ENCODE measurements around the gene TMEM239.
"Not testable (repeated sequence)": the region's sequence is repeated elsewhere in the genome, so short reads cannot be mapped to it uniquely, and the experiment has no call there.

Gene TMEM239

DNA sequence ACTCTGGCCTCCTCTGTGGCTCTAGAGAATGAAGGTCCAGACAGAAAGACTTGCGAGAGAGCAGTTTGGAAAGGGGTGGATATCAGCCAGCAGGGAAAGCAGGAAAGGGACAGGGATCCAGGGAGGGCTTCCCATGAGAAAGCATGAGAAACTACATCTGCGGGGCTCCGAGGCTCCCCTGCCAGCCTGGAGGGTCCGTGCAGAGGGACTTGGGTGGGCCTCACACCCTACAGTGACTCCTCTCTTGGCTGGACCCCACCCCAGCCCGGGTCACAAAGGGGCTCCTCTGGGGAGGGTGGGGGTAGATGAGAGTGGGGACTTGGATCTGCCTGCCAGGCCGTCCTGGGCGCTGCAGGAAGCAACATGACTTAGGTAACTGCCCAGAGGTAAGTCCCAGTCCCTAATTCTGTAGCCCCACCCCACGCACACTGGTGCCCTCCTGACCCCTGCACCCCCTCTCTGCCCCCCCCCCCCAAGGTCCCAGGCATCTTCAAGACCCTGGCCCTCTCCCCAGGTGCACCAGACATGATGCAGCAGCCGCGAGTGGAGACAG is at the start of gene TMEM239:
Gene TMEM239 (plus strand): TSS at position 335 of the 553 bp plus-strand sequence. CDS start 191 bp downstream, at position 526.
- no peak for DNase-seq (ENCODE audit: low read depth)

DNA sequence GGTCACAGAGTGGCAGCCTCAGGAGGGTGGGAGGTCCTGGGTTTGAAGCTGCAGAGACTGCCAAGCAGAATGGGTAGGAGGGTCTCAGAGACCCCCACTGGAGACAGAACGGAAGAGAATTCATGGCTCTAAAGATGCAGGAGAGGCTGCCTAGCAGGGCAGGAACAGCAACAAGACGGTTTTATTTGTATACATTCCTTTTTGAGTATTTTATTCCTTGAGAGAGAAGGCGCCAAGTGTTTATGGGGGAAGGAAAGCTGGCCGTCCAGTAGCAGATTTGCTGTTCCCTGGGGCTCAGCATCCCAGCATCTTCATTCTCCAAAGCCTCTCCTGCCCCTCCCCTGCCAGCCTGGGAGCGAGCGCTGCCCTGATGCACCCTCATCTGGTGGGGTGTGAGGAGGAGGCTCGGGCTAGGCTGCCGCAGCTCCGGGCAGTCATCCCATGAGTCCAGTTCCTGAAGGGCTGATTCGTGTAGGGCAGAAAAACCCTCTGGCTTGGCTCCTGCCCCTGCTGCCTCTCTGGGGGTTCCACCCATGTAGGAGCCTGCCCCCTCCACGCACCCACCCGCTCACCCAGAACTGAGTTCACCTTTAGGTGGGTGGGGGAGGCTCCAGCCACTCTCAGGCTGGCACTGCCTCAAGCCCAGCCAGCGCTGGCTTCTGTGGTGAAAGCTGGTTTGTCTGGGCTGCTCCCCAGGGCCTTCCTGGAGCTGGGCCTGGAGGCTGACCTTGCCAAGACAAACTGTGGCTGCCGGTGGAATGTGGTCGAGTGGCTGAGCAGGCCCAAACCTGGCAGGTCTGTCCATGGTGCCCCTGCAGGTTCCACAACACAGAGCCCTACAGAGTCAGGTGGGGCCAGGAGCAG is 48.2 kb upstream of the TMEM239 start:
- DNase-seq (ENCODE audit: low read depth): no peak

DNA sequence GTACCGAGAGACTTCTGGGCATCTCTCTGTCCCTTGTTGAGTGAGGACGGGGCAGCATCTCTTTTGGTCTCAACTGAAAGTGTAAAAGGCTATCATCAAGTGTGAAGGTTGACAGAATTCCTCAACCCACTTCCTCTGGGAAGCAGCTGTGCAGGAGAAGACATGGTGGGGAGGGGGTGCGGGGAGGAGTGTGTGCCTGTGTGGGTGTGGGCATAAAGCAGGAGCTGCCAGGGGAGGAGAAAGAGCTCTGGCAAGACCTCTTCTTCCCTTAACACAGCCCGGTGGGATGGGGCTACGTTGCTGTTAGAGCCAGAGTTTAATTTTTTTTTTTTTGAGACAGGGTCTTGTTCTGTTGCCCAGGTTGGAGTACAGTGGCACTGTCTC is 47.5 kb upstream of the TMEM239 start:
- DNase-seq (ENCODE audit: low read depth): no peak

DNA sequence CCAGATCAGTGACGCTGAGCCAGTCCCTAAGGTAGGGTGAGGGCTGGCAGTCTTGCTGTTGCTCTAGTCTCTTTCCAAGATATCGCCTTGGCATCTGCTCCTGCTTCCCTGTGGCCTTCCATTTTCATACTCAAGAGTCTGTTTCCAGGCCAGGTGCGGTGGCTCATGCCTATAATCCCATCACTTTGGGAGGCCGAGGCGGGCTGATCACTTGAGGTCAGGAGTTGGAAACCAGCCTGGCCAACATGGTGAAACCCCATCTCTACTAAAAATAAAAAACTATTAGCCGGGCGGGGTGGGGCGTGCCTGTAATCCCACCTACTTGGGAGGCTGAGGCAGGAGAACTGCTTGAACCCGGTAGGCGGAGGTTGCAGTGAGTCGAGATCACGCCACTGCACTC is 46.1 kb upstream of the TMEM239 start:
- DNase-seq (ENCODE audit: low read depth): not testable (repeated sequence)

DNA sequence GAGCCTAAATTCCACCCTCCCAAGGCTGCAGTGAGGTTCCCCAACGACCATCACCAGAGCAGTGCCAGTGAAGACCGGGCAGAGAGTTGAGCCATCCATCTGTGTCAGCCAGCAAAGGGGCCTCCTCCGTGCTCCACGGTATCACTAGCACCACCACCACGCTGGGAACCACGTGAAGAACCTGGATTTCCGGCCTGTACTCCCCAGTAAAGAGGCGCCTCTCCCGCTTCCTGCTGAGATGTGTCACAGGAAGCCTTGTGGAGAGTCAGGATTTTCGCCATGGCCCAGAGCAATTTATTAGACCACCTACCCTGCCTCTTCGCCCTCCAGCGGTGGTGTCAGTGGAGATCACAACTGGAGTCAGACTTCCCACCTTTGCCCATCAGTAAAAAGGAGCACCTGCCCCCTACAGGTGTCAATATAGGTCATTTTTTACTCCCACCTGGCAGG is 44.5 kb upstream of the TMEM239 start:
- DNase-seq (ENCODE audit: low read depth): no peak

DNA sequence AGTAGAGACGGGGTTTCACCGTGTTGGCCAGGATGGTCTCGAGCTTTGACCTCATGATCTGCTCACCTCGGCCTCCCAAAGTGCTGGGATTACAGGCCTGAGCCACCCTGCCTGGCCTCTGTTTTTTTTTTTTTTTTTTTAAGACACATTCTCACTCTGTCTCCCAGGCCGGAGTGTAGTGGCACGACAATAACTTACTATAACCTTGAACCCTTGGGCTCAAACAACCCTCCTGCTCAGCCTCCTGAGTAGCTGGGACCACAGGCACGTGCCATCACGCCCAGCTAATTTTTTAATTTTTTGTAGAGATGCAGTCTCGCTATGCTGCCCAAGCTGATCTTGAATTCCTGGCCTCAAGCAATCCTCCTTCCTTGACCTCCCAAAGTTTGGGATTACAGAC is 42.4 kb upstream of the TMEM239 start:
- DNase-seq (ENCODE audit: low read depth): no peak

DNA sequence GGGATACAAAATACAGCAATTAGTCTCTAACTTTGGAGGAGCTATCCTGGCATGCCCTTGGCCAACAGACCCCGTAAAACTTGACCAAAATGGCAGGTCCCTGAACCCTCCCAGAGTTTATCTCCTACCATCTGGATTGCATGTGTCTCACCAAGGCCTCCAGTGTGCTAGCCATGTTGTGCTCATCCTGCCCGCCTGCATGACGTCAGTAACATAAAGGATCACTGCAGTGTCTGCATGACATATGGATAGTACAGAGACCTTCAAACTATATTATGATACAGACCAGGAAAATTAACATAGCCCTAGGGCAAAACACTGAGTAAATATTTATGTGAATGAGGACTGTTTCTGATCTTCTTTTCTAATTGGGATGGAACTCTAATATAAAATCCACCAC is 41.0 kb upstream of the TMEM239 start:
- DNase-seq (ENCODE audit: low read depth): no peak

DNA sequence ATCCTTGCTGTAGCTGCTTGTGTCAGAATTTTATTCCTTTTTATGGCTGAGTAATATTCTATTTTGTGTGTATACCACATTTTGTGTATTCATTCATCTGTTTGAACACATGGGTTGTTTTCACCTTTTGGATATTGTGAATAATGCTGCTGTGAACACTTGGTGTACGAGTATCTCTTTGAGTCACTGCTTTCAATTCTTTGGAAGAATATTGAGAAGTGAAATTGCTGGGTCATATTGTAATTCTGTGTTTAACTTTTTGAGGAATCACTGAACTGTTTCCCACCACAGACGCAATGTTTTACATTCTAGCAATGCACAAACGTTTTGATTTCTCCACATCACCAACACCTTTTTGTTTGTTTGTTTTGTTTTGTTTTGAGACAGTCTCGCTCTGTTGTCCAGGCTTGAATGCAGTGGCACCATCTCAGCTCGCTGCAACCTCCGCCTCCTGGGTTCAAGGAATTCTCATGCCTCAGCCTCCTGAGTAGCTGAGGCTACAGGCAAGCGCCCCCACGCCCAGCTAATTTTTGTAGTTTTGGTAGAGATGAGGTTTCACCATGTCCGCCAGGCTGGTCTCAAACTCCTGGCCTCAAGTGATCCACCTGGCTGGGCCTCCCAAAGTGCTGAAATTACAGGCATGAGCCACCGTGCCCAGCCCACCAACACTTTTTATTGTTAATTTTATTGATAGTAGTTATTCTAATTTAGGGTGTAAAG is 37.4 kb upstream of the TMEM239 start:
- no peak for DNase-seq (ENCODE audit: low read depth)

DNA sequence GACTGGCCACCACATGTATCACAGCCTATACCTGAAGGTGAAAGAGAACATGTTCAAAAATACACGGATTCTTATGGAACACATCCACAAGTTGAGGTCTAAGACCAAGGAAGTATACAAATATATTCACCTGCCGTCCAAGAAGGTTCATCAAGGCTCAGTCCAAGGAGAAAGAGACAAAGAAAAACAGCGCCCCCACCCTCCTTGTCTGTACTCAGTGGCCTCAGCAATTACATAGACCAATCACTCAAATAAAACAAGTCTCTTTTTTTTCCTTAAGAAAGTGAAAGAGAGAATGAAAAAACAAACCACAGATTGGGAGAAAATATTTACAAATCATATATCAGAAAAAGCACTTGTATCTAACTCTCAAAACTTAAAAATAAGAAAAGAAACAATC is 35.2 kb upstream of the TMEM239 start:
- DNase-seq (ENCODE audit: low read depth): no peak

DNA sequence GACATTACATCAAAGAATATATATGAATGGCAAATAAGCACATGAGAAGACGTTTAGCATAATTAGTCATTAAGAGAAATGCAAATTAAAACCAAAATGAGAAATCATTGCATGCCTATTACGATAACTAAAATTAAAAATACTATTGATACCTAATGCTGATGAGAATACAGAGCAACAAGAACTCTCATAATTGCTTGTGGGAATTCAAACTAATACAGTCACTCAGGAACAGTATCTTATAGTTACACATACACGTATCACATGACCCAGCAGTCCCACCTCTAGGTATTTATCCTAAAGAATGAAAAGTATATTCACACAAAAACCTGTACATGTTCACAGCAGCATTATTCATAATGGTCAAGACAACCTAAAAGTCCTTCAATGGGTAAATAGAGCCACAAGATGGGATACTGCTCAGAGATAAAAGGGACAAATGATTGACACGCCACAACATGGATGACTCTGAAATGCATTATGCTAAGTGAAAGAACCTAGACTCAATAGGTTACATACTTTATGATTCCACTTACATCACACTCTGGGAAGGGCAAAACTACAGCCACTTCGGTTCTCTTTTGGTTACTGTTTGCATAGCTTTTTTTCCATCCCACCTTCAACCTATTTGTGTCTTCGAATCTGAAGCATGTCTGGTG is 32.1 kb upstream of the TMEM239 start:
- no peak for DNase-seq (ENCODE audit: low read depth)

DNA sequence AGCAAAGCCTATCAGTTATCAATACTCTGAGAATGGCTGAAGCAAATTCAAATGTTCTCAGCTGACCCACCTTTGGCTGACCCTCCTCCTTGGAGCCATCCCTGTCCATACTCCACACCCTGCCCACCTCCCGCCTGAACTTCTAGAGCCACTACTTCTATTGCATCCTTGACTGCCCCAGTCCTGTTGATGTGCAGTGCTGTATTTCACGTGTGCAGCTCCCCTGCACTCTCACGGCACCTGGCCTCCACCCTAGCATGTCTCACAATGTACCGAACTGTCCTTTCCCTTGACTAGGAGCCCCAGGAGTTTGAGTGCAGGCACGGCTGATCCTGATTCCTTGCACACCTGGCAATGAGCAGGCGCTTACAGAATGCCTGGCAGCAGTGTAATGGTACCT is 22.7 kb upstream of the TMEM239 start:
- no peak for DNase-seq (ENCODE audit: low read depth)

DNA sequence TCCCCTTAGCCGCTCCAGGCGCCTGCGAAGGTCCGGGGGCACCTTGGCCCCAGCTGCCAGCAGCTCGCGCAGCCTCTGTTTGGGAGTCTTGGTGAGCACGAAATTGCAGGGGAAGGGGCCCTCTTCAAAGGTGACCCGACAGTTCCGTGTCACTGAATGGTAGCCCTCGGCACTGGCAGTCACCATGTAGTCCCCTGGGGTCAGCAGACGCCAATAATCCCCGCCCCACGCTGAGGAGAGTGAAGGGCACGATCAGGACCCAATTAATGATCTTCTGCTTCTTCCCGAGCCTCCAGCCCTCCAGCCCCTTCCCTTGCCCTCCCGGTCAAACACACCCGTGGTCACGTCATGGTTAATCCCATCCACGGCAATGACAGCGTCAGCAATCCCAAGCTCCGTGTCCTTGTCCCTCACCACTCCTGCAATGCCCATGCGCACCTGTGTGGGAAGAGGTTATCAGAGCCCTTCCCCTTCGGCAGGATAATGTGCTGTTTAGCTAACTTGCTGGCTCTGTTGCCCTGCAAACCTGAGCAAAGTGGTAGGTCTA is 21.9 kb upstream of the TMEM239 start:
- DNase-seq (ENCODE audit: low read depth): no peak

DNA sequence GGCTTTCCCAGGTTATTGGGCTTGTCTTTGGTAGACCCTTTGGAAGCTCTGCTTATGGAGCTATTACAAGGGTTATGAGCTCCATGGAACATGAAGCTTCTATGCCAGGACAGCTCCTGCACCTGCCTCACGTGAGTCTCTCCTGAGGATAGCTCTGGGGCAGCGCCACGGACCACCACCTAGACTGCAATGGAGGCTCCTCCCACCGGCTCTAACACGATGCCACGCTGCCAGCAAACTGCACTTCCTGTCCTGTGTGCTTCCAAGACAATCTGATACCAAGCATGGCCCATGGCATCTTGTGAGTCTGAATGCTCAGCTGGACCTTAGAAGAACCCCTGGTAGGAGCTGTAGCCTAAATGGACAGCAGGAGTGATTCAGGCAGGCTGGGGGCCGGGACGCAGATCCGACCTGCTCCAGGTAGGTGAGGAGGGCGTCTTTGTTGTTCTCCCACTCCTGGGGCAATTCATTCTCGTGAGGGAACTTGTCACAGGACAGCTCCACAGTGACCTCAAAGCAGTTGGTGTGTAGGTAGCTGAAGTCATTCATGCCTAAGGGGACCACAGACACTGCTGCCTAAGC is 21.2 kb upstream of the TMEM239 start:
- no peak for DNase-seq (ENCODE audit: low read depth)

DNA sequence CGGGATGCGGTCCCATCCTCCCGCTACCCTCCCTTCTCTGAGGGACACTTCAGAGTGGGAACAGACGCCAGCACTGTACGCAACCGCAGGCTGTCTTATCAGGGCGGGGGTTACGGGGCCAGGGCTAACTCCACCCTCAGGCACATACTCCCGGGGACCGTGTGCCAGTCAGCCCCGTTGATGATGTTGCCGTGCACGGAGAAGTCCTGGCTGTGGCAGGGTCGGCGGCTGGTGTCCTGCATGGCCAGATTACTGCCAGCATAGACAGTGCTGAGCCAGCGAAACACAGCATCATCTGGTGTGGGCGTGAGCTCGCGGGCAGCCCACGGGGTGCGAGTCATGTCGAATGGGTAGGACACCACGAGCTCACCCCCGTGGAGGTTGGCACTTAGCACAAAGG is 20.7 kb upstream of the TMEM239 start:
- DNase-seq (ENCODE audit: low read depth): no peak

DNA sequence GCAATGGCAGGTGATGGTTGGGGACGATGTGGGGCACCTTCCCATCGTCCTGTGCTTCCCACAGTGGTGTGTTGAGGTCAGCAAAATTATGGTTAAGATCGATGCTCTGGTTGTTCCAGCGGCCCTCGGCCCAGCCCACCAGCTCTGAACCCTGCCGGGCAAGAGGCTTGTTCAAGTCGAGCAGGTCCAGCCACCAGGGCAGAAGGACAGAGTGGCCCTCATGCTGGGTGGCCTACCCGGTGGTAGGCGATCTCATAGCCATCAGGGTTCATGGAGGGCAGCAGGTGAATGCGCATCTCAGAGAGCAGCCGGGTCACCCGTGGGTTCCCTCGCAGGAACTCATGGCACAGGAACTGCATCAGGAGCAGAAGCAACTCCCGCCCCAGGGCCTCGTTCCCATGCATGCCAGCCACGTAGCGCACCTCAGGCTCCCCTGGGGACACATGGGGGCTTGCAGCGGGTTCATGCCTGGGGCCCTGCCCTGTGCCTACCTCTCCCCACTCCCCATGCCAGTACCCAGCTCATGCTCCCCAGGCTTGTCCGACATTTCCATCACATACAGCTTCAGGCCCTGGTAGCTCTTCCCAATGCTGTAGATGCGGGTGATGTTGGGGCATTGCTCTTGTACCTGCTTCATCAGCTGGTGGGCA is 20.0 kb upstream of the TMEM239 start:
- DNase-seq (ENCODE audit: low read depth): no peak

DNA sequence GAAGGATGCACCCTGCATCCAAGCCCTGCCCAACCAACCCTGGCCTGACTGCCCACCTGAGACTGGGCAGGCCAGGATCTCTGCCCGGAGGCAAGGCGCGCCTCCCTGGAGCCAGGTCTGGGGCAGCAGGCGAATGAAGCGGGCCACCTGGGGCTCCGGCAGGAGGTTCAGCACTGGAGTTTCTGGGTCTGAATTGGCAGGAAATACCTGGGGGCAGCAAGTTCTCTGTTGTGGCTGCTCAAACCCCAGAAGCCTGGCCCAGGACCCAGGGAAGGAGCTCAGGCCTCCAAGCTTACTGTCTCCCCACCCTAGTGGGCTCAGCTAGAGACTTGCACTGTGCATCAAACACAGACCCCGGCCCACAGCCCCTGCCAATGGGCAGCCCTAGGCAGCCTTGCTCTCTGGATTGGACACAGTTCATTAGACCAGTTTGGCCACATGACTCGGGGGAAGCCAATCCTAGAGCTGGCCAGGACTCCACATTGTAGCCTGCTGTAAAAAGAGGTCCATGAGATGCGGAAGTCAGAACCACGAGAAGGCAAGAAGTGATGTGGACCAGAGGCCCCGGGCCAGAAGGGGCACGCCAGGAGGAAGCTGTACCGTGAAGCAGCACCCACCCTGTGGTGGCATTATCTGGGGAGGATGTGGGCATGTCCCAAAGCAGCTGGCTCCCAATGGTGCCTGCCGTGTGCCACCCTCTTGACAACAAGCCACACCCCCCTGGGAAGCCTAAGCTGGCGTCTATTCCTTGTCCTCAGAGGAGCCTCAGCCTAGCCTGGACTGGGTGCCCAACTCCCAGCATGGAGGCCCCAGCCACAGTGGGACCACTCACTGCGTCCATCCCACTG is 18.8 kb upstream of the TMEM239 start:
- DNase-seq (ENCODE audit: low read depth): no peak

DNA sequence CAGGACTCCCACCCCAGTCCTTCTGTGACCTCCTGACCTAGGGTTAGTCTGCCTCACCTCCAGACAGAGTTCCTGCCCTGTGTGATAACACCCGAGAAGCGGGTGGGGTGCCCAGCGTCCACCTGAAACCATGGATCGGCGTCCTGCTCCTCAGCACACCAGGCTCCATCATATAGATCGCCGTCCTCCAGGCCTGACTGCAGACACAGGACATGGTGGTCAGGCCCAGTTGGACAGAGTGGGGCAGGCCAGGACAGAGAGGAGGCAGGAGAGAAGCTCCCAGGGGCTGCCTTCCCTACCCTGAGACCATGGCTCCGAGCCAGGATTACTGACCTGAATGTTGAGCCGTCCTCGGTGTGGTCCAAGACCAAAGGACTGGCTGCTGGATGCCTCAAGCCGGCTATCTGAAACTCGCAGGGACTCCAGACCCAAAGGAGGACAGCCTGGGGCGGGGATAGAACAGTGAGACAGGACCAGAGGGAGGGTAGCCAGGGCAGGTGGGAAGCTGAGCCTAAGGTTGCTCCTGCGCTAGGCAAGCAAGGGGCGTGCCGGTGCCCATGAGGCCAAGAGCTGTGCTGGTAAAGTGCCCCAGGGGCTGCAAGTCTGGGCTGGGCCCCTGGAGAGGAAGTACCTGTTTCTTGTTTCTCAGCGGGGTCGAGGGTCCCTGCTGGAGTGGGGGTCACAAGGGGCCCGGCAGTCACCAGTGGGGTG is 17.9 kb upstream of the TMEM239 start:
- DNase-seq (ENCODE audit: low read depth): no peak

DNA sequence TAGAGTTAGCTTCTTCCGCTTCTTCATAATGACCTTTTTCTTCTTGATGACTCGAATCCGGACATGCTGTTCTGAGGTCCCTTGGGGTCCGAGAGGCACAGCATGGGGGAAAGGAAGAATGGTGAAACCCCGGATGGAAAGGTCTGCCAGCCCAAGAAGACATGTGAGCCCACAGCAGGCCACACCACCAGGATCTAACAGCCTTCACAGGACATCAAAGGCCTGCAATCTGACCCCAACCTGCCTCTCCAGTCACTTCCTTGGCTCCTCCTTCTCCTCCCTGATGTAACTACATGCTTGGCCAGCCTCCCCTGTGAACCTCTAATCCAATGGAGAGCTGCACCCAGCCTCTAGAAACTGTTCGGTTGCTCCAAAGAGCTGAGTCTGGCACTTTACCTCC is 17.4 kb upstream of the TMEM239 start:
- DNase-seq (ENCODE audit: low read depth): no peak

DNA sequence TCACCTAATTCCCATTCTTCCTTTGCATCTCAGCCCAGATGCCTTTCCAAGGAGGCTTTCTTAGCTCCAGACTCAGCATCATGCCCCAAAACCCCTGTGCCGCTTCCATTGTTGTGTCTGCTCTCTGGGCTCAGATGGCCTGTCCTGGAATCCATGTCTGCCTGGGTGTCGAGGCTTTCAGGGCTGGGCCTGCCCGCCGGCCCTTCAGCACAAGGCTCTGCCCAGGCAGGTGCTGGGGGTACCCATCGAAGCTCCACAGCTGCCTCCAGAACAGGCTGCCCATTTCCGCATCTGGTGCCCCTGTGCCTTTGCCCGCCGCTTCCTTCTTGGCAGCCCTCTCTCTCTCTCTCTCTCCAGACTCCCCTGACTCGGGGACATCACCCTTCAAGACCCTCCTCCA is 16.9 kb upstream of the TMEM239 start:
- no peak for DNase-seq (ENCODE audit: low read depth)

Measured in fibroblast of the conjunctiva (primary cell).